ENCODE measurements around the gene WWC1.
"Not testable (repeated sequence)": the region's sequence is repeated elsewhere in the genome, so short reads cannot be mapped to it uniquely, and the experiment has no call there.

Gene WWC1

DNA sequence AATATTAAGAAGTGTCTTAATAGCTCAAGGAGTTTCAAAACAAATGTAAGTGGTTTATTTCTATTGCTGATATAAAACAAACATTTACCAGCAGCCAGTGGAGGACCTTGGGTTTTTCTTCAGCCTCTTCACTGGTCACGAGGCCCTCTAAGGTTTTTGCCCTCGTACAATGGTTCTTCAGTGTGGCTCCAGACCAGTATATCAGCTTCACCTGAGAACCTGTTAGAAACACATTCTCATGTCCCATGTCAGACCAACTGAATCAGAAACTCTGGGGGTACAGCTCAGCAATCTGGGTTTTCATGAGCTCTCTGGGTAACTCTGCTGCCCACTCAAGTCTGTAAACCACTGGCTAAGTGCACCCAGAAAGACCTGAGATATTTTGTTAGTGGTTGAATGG is 12.9 kb downstream of the WWC1 start:
- H3K4me1 ChIP-seq (ENCODE audit: control insufficient read depth, insufficient read depth, low read length), result no peaks in the 10 kb centered on the region
- no peak overlapping the region for H3K27ac ChIP-seq (ENCODE audit: low read depth, low read length)
- no peaks in the 10 kb centered on the region for H3K36me3 ChIP-seq (ENCODE audit: control insufficient read depth, insufficient read depth, low read length)

DNA sequence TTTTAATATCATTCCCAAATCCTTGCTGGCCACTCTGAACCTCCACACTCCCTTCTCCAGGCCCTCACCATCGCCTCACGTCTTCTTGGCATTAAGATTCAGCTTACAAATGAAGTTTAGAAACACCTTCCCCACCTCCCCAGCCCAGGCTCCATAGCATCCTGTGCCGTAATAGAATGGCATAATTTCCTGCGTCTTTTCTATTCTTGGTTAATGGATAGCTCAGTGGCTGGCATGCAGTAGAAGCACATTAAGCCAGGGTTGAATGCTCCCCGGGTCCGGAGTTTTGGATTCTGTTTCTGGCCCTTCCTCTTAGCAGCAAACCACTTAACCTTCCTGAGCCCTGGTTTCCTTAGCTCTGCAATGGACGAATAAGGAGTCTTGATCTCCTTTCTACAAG is 13.8 kb downstream of the WWC1 start:
- H3K27me3 ChIP-seq (ENCODE audit: control insufficient read depth, insufficient read depth, low read length), result no peaks in the 10 kb centered on the region
- H3K36me3 ChIP-seq (ENCODE audit: control insufficient read depth, insufficient read depth, low read length), result no peaks in the 10 kb centered on the region
- no peak overlapping the region for H3K27ac ChIP-seq (ENCODE audit: low read depth, low read length)
- no peak overlapping the region for H3K4me3 ChIP-seq (ENCODE audit: low read length)
- H3K9ac ChIP-seq (ENCODE audit: low read length), result no peak overlapping the region
- H3K4me1 ChIP-seq (ENCODE audit: control insufficient read depth, insufficient read depth, low read length), result no peaks in the 10 kb centered on the region

More for the DNA sequence above, 12.9 kb downstream of the WWC1 start:
- Histone ChIP-seq H3K4me3 (ENCODE audit: low read length) (no peak overlapping the region), H3K9ac (ENCODE audit: low read length) (no peak overlapping the region), H3K27me3 (ENCODE audit: control insufficient read depth, insufficient read depth, low read length) (no peaks in the 10 kb centered on the region)

DNA sequence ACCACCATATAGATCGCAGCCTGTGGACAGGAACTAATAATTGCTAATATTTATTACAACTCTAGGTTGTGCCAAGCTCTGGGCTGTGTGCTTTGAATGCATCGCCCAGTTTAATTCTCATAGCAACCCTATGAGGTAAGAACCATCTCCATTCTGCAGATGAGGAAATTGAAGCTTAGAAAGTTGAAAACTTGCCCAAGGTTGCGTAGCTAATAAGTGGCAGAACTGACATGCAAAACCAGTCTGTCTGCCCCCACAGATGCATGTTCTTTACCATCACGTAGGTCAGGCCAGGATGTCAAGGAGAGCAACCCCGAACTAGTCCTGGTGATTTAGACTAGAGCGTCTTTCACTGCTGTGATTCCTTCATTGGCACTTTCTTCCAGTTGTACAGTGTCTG is 15.6 kb downstream of the WWC1 start:
- Histone ChIP-seq H3K36me3 (ENCODE audit: control insufficient read depth, insufficient read depth, low read length) (no peaks in the 10 kb centered on the region), H3K27ac (ENCODE audit: low read depth, low read length) (no peak overlapping the region), H3K27me3 (ENCODE audit: control insufficient read depth, insufficient read depth, low read length) (no peaks in the 10 kb centered on the region), H3K9ac (ENCODE audit: low read length) (no peak overlapping the region), H3K4me3 (ENCODE audit: low read length) (no peak overlapping the region), H3K4me1 (ENCODE audit: control insufficient read depth, insufficient read depth, low read length) (no peaks in the 10 kb centered on the region)

DNA sequence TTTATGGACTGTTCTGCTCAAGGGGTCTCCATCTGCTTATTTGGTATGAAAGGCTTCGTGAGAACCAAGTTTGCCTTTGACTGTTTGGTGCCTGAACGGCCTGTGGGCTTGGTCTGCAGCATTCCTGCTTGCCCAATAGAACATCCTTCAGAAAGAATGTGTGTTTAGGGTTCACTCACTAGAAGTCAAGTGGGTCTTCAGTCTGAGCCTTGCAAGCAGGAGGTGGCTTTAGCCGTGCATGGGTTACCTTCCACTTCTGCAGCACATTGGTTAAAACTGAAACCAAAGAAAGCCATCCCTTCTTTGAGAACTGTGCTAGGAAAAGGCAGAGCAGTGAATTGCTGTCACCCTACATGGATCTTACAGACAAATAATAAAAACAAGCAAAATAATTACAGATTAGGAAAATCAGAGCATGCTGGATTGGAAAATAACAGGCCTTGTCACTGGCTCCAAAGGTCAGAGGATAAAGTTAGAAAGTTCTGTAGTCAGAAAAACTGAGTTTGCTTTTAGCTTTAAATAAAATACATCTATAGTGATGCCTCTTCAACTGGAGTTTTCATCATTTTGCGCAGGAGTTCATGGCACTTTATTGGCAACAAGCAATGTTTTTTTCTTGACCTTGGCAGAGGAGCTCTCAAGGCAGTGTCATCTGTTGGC is 16.6 kb downstream of the WWC1 start:
- H3K27me3 ChIP-seq (ENCODE audit: control insufficient read depth, insufficient read depth, low read length), result no peaks in the 10 kb centered on the region
- no peaks in the 10 kb centered on the region for H3K4me1 ChIP-seq (ENCODE audit: control insufficient read depth, insufficient read depth, low read length)
- no peak overlapping the region for H3K9ac ChIP-seq (ENCODE audit: low read length)
- no peak overlapping the region for H3K27ac ChIP-seq (ENCODE audit: low read depth, low read length)
- no peaks in the 10 kb centered on the region for H3K36me3 ChIP-seq (ENCODE audit: control insufficient read depth, insufficient read depth, low read length)
- no peak overlapping the region for H3K4me3 ChIP-seq (ENCODE audit: low read length)

DNA sequence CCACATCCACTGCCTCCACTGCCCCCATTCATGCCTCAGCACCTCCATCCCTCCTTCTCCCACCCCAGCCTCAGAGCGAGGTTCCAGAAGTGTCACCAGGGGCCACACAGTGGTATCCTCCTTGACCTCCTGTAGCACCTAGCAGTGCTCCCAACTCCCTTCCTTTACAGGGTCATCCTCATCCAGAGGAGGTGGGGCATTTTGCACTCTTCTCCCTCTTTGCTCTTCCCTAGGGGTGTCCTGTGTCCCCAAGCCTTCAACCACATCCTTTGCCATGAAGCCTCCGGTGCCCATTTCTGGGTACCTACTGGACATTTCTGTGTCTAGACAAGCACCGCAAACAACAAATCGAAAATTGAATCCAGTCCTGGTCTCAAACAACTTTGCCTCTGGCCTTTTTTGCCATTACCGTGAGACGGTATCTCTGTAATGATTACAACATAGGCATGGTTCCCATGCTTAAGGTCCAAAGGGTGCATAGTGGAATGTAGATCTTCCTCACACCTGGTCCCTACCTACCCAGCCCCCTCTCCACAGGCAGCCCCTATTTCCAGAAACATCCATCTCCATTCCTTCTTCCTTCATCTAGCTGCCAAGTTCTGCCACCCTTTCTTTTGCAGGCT is 17.6 kb downstream of the WWC1 start:
- Histone ChIP-seq H3K27me3 (ENCODE audit: control insufficient read depth, insufficient read depth, low read length) (no peaks in the 10 kb centered on the region), H3K27ac (ENCODE audit: low read depth, low read length) (no peak overlapping the region), H3K36me3 (ENCODE audit: control insufficient read depth, insufficient read depth, low read length) (no peaks in the 10 kb centered on the region), H3K4me1 (ENCODE audit: control insufficient read depth, insufficient read depth, low read length) (no peaks in the 10 kb centered on the region), H3K9ac (ENCODE audit: low read length) (no peak overlapping the region), H3K4me3 (ENCODE audit: low read length) (no peak overlapping the region)

DNA sequence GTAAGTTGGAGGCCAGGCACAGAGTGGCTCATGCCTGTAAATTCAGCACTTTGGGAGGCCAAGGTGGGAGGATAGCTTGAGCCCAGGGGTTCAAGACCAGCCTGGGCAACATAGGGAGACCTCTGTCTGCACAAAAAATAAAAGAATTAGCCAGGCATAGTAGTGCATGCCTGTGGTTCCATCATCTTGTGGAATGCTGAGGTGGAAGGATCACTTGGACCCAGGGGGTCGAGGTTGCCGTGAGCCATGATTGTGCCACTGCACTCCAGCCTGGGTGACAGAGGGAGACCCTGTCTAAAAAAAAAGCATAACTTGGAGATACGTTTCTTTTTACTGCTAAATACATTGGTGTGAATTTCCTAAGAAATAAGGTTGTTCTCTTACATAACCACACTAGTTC is 19.1 kb downstream of the WWC1 start:
- not testable (repeated sequence) for H3K4me1 ChIP-seq (ENCODE audit: control insufficient read depth, insufficient read depth, low read length); H3K27ac ChIP-seq (ENCODE audit: low read depth, low read length)

DNA sequence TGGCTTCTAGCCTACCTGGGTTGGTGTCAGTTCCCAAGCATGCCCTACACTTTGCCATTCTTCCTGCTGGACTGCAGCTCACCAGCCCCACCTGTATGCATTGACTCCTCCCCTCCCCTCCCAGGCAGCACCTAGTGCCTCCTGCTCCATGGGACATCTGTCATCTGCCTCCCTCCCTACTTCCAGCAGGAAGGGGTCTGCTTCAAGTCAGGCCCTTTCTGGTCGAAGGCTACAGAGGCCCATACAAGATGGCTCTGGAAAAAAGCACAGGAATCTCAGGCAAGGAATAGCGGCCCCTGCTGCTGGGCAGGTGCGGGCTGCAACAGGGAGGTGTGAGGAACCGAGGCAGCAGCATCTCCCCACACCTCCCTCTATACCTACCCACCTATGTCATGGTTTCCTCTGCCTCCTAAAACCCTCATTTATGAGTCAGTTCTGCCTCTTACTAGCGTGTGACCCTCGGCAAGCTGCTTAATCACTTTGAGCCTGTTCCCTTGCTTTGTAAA is 19.7 kb downstream of the WWC1 start:
- no peak overlapping the region for H3K4me3 ChIP-seq (ENCODE audit: low read length)
- H3K27me3 ChIP-seq (ENCODE audit: control insufficient read depth, insufficient read depth, low read length), result no peaks in the 10 kb centered on the region
- H3K4me1 ChIP-seq (ENCODE audit: control insufficient read depth, insufficient read depth, low read length), result no peaks in the 10 kb centered on the region
- no peaks in the 10 kb centered on the region for H3K36me3 ChIP-seq (ENCODE audit: control insufficient read depth, insufficient read depth, low read length)
- no peak overlapping the region for H3K9ac ChIP-seq (ENCODE audit: low read length)
- no peak overlapping the region for H3K27ac ChIP-seq (ENCODE audit: low read depth, low read length)

More for the DNA sequence above, 19.1 kb downstream of the WWC1 start:
- not testable (repeated sequence) for H3K27me3 ChIP-seq (ENCODE audit: control insufficient read depth, insufficient read depth, low read length); H3K4me3 ChIP-seq (ENCODE audit: low read length); H3K36me3 ChIP-seq (ENCODE audit: control insufficient read depth, insufficient read depth, low read length); H3K9ac ChIP-seq (ENCODE audit: low read length)

DNA sequence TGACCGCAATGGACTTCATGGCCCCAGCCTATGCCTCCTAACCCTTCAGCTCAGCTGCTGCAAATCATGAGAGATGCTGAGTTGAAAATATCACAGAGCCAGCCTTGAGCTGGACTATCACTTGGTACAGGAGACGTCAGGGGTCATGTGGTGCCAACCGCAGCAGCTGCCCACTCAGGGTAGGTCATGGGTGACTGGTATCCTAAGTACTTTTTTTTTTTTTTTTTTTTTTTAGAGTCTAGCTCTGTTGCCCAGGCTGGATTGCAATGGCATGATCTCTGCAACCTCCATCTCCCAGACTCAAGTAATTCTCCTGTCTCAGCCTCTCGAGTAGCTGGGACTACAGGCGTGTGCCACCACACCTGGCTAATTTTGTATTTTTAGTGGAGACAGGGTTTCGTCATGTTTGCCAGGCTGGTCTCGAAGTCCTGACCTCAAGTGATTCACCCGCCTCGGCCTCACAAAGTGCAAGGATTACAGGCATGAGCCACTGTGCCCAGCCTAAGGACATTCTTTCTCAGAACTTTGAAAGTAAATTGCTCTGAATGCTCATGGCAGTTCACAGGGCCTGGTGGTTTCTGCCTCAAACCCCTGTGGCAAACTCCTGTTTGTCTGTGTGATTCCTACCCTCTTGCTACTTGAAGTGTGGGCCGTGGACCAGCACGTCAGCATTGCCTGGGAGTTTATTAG is 21.3 kb downstream of the WWC1 start:
- no peaks in the 10 kb centered on the region for H3K4me1 ChIP-seq (ENCODE audit: control insufficient read depth, insufficient read depth, low read length)
- no peak overlapping the region for H3K9ac ChIP-seq (ENCODE audit: low read length)
- no peaks in the 10 kb centered on the region for H3K27me3 ChIP-seq (ENCODE audit: control insufficient read depth, insufficient read depth, low read length)
- no peak overlapping the region for H3K4me3 ChIP-seq (ENCODE audit: low read length)
- no peaks in the 10 kb centered on the region for H3K36me3 ChIP-seq (ENCODE audit: control insufficient read depth, insufficient read depth, low read length)
- no peak overlapping the region for H3K27ac ChIP-seq (ENCODE audit: low read depth, low read length)

DNA sequence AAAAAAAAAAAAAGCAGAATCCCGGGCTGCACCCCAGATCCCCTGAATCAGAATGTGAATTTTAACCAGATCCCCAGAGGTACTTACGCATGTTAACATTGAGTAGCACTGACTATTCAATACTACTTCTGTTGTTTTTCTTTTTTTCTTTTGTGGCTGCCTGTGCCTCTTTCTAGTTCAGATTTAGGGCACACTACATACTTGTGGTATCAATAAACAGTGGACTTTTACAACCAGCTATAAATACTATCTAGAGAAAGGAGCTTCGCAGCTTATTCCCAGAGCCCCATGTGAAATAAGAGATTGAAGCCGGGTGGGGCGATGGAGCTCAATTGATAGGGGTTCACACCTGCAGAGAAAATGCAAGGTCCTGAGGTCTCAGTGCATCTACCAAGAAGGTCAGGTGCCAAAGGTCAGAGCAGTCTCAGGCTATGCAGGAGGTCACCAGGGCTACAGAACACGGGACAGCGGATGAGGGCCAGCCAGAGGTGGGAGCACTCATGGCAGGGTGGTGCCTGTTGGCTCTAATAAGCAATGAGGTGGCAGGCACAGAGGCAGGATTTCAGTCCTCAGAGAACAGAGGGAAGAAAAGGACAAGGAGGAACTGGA is 22.3 kb downstream of the WWC1 start:
- Histone ChIP-seq H3K4me1 (ENCODE audit: control insufficient read depth, insufficient read depth, low read length) (no peaks in the 10 kb centered on the region), H3K36me3 (ENCODE audit: control insufficient read depth, insufficient read depth, low read length) (no peaks in the 10 kb centered on the region), H3K4me3 (ENCODE audit: low read length) (no peak overlapping the region), H3K27ac (ENCODE audit: low read depth, low read length) (no peak overlapping the region), H3K9ac (ENCODE audit: low read length) (no peak overlapping the region), H3K27me3 (ENCODE audit: control insufficient read depth, insufficient read depth, low read length) (no peaks in the 10 kb centered on the region)

DNA sequence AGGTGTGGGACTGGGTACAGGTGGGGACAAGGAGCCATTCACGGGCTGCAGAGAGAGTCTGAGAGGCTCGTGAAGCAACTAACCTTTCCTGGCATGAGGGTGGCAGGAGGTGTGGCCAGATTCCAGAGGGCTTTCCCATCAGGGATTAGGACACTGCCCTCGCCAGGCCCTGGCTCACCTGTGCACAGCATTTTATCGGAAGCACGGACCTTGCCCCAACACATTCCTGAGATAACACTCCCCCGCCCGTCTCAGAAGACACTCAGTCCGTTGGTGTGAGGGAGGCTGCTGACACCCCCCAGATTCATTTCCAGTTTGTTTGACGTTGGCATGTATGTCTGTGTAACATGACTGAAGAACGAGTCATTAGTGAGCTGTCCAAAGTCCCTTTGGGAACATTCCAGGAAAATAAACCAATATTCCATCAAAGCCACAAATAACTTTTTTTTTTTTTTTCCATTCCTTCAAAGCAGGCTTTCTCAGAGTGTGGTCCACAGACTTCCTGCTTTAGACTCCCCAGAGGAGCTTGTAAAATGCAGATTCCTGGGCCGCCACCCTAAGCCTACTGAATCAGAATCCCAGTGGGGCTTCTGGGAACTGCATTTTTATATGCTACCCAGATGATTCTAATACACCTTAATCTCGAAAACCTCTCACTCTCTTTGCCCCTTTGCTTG is 23.4 kb downstream of the WWC1 start:
- Histone ChIP-seq H3K4me1 (ENCODE audit: control insufficient read depth, insufficient read depth, low read length) (no peaks in the 10 kb centered on the region), H3K27me3 (ENCODE audit: control insufficient read depth, insufficient read depth, low read length) (no peaks in the 10 kb centered on the region), H3K36me3 (ENCODE audit: control insufficient read depth, insufficient read depth, low read length) (no peaks in the 10 kb centered on the region), H3K4me3 (ENCODE audit: low read length) (no peak overlapping the region), H3K9ac (ENCODE audit: low read length) (no peak overlapping the region), H3K27ac (ENCODE audit: low read depth, low read length) (no peak overlapping the region)

DNA sequence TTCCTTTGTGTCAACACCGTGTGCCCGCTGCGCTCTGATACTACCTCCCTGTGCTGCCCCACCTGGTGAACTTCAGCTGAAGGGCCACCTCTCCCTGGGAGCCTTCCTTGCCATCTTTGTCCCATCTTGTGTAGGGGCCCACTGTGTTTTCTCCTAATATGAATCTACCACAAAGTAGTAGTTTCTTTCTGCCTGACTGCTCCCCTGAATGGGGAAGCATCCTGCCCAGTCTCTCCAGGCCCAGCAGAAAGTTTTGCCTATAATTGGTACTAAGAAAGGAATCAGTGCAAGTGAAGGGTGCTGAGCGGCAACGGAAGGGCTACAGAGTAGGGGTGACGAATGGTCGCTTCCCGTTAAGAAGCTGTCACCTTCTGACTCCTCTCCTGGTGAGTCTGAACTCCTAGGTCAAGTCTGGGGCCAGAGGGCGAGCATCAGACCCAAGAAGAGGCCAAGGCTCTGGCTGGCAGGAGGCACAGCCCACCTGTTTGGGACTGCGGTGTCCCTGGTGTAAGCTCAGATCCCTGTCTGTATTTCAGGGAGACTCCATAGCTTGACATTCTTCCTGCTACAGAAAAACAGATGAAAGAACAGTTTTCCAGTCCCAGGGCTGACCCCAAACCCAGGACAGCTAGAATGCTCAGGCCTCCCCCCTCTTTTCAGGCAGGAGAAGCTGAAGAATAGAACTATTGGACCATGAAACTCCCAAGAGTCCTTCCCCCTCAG is 24.1 kb downstream of the WWC1 start:
- no peak overlapping the region for H3K4me3 ChIP-seq (ENCODE audit: low read length)
- no peaks in the 10 kb centered on the region for H3K4me1 ChIP-seq (ENCODE audit: control insufficient read depth, insufficient read depth, low read length)
- H3K36me3 ChIP-seq (ENCODE audit: control insufficient read depth, insufficient read depth, low read length), result no peaks in the 10 kb centered on the region
- no peak overlapping the region for H3K9ac ChIP-seq (ENCODE audit: low read length)
- no peaks in the 10 kb centered on the region for H3K27me3 ChIP-seq (ENCODE audit: control insufficient read depth, insufficient read depth, low read length)
- H3K27ac ChIP-seq (ENCODE audit: low read depth, low read length), result no peak overlapping the region
